Measurements from ENCODE around the gene PCK2.

Gene PCK2

GRCh38 chr14:24115422-24116127 is 21.5 kb downstream of the PCK2 start:
- DNase-seq (ENCODE audit: low read depth in 2 of 2), result no peak

GRCh38 chr14:24116128-24116814 is 22.2 kb downstream of the PCK2 start:
- DNase-seq (ENCODE audit: low read depth in 2 of 2), result no peak

- DNase-seq (ENCODE audit: low read depth in 2 of 2), result no peak
Measured at GRCh38 chr14:24117179-24117578, 23.1 kb downstream of the PCK2 start.

DNA sequence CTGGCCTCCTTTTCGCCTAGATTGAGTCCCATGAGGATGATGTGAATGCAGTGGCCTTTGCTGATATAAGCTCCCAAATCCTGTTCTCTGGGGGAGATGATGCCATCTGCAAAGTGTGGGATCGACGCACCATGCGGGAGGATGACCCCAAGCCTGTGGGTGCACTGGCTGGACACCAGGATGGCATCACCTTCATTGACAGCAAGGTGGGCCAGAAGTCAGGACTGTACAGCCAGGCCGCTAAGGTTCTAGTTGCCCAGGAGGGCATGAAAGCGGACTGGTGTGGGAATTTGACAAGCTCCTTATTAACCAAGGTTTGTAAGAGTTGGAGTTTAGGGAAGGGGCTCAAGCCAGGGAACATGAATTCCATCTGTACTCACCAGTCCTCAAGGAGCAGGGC is 25.6 kb downstream of the PCK2 start:
- no peak for DNase-seq (ENCODE audit: low read depth in 2 of 2)

- no peak for DNase-seq (ENCODE audit: low read depth in 2 of 2)
Measured at GRCh38 chr14:24121210-24121609, 27.1 kb downstream of the PCK2 start.

DNA sequence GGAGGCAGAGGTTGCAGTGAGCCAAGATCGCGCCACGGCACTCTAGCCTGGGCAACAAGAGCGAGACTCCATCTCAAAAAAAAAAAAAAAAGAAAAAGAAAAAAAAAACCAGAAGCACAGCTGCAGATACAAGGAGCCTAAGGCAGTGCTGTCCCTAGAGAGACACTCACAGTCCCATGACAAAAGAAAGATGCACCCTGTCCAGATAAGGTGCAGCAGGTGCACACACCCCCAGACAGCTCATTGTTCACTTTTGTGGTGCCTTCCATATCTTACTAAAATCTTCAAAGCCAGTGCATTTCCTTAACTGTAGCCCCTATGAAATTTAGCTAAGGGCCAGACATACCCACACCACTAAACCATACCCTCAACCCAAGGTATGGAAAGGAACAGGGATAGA is 28.3 kb downstream of the PCK2 start:
- DNase-seq (ENCODE audit: low read depth in 2 of 2), result no peak

DNA sequence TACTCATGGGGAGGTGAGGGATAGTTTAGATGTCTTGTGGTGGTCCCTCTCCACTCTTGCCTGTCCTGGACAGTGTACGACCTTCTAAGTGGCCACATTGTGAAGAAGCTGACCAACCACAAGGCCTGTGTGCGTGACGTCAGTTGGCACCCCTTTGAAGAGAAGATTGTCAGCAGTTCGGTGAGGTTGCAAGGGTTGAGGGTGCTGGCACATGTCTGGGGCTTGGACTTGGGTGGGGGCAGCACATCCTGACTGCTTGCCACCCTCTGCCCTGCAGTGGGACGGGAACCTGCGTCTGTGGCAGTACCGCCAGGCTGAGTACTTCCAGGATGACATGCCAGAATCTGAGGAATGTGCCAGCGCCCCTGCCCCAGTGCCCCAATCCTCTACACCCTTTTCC is 28.8 kb downstream of the PCK2 start:
- DNase-seq (ENCODE audit: low read depth in 2 of 2), result no peak

GRCh38 chr14:24123424-24124417 is 29.6 kb downstream of the PCK2 start:
- DNase-seq (ENCODE audit: low read depth in 2 of 2), result no peak

DNA sequence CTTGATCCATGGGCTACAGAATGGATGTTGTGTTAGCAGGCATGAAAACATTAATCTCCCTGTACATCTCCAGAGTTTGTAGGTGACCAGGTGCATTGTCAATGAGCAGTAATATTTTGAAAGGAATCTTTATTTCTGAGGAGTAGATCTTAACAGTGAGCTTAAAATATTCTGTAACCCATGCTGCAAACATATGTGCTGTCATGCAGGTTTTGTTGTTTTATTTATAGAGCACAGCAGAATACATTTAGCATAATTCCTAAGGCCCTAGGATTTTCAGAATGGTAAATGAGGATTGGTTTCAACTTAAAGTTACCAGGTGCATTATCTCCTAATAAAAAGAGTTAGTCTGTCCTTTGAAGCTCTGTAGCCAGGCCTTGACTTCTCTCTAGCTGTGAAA is 32.8 kb downstream of the PCK2 start:
- no peak for DNase-seq (ENCODE audit: low read depth in 2 of 2)

- no peak for DNase-seq (ENCODE audit: low read depth in 2 of 2)
Measured at GRCh38 chr14:24127673-24128072, 33.6 kb downstream of the PCK2 start.

- no peak for DNase-seq (ENCODE audit: low read depth in 2 of 2)
Measured at GRCh38 chr14:24129410-24129998, 35.4 kb downstream of the PCK2 start.

DNA sequence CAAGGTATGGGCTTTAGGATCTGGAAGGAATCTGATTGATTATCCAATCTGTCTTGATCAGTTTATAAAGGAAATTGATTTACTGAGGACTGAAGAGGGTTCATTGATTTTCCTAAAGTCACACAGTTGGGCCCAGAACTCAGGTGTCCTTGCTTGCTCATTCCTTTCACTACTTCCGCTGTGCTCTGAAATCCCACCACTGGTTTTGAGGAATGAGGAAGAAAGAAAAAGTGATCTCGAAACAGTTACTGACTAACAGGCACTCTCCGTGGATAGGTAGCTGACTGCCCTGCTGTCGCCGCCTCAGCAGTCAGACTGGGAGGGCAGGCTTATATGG is 36.2 kb downstream of the PCK2 start, which contains the start of gene FITM1:
TSS of gene FITM1 (plus strand) at position 280 of the 337 bp plus-strand sequence. CDS start 905 bp downstream, outside the sequence.
- no peak for DNase-seq (ENCODE audit: low read depth in 2 of 2)

DNA sequence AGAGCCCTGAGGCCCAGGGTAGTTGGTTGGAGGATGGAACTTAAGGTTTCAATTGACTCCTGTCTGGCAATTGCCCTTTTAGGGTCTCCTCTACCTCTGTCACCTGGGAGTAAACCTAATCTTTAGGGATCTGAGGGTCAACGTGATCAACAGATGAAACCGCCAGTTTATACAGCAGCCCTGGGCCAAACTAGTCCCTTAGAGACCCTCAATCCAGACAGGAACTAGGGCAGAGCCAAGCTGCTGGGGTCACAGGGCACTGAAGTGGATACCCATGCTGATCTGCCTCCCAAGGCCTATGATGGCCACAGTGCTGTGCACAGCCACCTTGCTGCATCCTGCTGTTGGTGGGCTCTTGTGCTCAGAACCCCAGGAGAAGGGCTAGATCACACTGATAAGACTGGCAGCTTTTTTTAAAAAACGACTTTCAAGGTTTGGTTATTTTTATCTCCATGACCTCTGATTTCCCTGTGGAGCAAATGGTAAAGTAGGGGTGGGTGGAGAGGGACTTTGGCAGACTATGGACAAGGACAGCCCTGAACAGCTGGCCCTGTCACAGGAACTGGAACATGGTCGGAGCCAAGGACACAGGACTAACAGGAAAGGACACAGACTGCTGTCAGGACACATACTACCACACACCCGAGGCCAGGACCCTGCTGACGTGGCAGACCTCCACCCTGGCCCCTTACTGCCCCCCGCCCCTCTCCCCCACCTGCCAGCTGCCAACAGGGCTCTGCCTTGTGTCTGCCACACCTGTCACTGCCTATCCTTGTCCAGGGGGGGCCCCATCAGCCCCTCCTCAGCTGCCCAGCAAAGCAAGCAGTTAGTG is 36.8 kb downstream of the PCK2 start:
- DNase-seq (ENCODE audit: low read depth in 2 of 2), result no peak

DNA sequence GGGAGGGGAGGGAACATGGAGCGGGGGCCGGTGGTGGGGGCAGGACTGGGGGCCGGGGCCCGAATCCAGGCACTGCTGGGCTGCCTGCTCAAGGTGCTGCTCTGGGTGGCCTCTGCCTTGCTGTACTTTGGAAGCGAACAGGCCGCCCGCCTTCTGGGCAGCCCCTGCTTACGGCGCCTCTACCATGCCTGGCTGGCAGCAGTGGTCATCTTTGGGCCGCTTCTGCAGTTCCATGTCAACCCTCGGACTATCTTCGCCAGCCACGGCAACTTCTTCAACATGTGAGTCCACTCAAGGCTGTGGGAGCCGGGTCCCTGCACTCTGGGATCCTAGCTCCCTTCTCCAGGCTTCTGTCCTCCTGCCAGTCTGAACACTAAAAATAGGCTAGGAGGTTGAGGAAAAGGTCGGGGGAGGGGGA is 37.4 kb downstream of the PCK2 start:
- no peak for DNase-seq (ENCODE audit: low read depth in 2 of 2)

DNA sequence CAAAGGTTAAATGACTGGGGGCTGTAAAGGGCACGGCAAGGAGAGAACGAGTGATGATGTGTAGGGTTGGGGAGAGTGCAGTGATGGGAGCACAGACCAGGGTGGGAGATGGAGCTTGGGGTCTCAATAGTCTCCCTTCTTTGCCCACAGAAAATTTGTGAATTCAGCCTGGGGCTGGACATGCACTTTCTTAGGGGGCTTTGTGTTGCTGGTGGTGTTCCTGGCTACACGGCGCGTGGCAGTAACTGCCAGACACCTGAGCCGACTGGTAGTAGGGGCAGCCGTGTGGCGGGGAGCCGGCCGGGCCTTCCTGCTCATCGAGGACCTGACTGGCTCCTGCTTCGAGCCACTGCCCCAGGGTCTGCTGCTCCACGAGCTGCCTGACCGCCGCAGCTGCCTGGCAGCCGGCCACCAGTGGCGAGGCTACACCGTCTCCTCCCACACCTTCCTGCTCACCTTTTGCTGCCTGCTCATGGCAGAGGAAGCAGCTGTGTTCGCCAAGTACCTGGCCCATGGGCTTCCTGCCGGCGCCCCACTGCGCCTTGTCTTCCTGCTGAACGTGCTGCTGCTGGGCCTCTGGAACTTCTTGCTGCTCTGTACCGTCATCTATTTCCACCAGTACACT is 38.1 kb downstream of the PCK2 start:
- DNase-seq (ENCODE audit: low read depth in 2 of 2), result no peak

DNA sequence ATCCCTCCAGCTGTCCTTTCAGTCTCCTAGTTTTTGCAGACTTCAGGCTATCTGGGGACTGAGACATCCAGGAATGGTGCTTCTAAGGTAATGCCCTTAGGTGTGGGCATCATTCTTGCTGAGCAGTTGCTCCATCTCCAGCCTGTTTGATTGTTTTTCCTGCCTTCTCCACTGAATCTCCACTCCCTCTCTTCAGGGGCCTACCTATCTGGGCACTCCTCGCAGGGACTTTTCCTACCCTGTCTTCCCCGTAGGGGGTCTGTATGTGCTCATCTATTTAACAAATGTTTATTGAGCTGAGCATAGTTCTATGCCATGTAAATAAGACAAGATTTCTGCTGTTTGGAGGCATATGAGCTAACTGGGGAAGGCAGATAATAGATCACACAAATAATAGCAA is 38.9 kb downstream of the PCK2 start:
- DNase-seq (ENCODE audit: low read depth in 2 of 2), result no peak

- DNase-seq (ENCODE audit: low read depth in 2 of 2), result no peak
Measured at GRCh38 chr14:24133735-24134134, 39.6 kb downstream of the PCK2 start.

DNA sequence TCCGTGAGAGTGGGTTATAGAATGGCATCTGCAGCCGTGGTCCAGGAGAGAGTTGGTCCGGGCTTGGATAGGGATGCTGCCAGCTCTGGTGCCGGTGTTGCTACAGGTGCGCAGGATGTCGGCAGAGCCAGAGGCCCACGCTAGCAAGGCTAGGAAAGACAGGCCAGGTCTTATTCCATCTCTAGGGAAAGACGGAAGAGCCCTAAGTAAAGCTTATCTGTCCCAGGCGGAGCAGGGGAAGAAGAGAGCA is 41.4 kb downstream of the PCK2 start:
- no peak for DNase-seq (ENCODE audit: low read depth in 2 of 2)

- DNase-seq (ENCODE audit: low read depth in 2 of 2), result peak; percentile 88 to 90
Measured at GRCh38 chr14:24135834-24136683, 41.9 kb downstream of the PCK2 start, which contains the start of gene PSME1. Gene PSME1, plus strand, starts transcription at chr14:24136194. Its CDS starts 69 bp downstream, at chr14:24136263.
